GM12878 (cell line): ENCODE data around the gene SLC13A3. TPM values are rescaled to one million over a fixed set of nuclear protein-coding genes. Genes with fewer than 3 reads are reported as not detected.

ENCODE experiments used
- ATAC-seq: fragments of 200-7000 bp; cut with Tn5 transposase; 3 replicates; pipeline ENCODE4 v1.9.1; 2020; ENCODE audit warnings: mild to moderate bottlenecking, moderate library complexity
- BruUV-seq: library from RNA; stranded (reverse); fragments of 400-500 nt; replicated peaks from 2 replicates; lab custom pipeline; 2021; lab: Mats Ljungman, UMichigan
- CTCF ChIA-PET: fragments of 300-600 bp; sonication (Branson Sonifier 250); formaldehyde crosslinking; extraction: SDS; loops from one replicate; lab custom pipeline; 2021; ENCODE audit warnings: inconsistent platforms; lab: Yijun Ruan, JAX
- POLR2A ChIA-PET: fragments of 350-600 bp; formaldehyde crosslinking; extraction: SDS; loops from one replicate; lab custom pipeline; 2021; ENCODE audit warnings: inconsistent platforms; lab: Charles Lee
- RAD21 ChIA-PET: fragments of 300-600 bp; sonication (Branson Sonifier 250); formaldehyde crosslinking; loops from one replicate; lab custom pipeline; 2023; ENCODE audit warnings: antibody characterized with exemption; ENCODE audit not compliant: unreplicated experiment; lab: Charles Lee
- SMC1A ChIA-PET: fragments of 300-600 bp; sonication (Branson Sonifier 250); formaldehyde crosslinking; loops from one replicate; lab custom pipeline; 2023; ENCODE audit not compliant: unreplicated experiment, uncharacterized antibody; lab: Charles Lee
- DNase-seq: peaks from one replicate; pipeline ENCODE4 v3.0.0-alpha.2; 2011; ENCODE audit warnings: low read depth, low spot score
- FAIRE-seq: peaks from 3 replicates; lab custom pipeline; 2011; peaks lifted over from hg19 to GRCh38; lab: Jason Lieb, UNC
- H2AFZ ChIP-seq: 2 replicates; pipeline ENCODE4 v1.6.0; 2011; ENCODE audit warnings: low read depth, low read length, control low read depth; ENCODE audit not compliant: control insufficient read depth
- H3K27ac ChIP-seq: 2 replicates; pipeline ENCODE4 v1.5.1; 2011; ENCODE audit warnings: control low read depth; ENCODE audit not compliant: control insufficient read depth, insufficient read depth
- H3K27me3 ChIP-seq, 2 experiments: replicated peaks in 1 of 2; 2 replicates each; pipeline versions ENCODE4 v1.6.0 to v1.6.1; 2011; ENCODE audit warnings: low read length in 1 of 2; ENCODE audit not compliant: control insufficient read depth in 2 of 2, insufficient read depth in 2 of 2
- H3K36me3 ChIP-seq, 2 experiments: 2 replicates each; pipeline ENCODE4 v1.5.1; 2011; ENCODE audit warnings: low read length in 1 of 2; ENCODE audit not compliant: control insufficient read depth in 2 of 2, insufficient read depth in 2 of 2
- H3K4me1 ChIP-seq: 2 replicates; pipeline ENCODE4 v1.6.1; 2011; ENCODE audit warnings: mild to moderate bottlenecking, low read length, moderate library complexity, mixed read lengths; ENCODE audit not compliant: control insufficient read depth, insufficient read depth
- H3K4me2 ChIP-seq: 2 replicates; pipeline ENCODE4 v1.6.0; 2011; ENCODE audit warnings: control low read depth; ENCODE audit not compliant: control insufficient read depth, insufficient read depth
- H3K4me3 ChIP-seq: fragments of 200-600 bp; sonication (generic); 2 replicates; pipeline ENCODE4 v1.5.1; 2016
- H3K79me2 ChIP-seq: 2 replicates; pipeline ENCODE4 v1.6.0; 2011; ENCODE audit warnings: low read length; ENCODE audit not compliant: control insufficient read depth, insufficient read depth
- H3K9ac ChIP-seq: 2 replicates; pipeline ENCODE4 v1.8.0; 2011; ENCODE audit warnings: low read length, control low read depth, mixed read lengths; ENCODE audit not compliant: control insufficient read depth, insufficient read depth
- H3K9me3 ChIP-seq: replicated peaks from 3 replicates; pipeline ENCODE4 v1.5.1; 2011; ENCODE audit warnings: mild to moderate bottlenecking, low read length; ENCODE audit not compliant: control insufficient read depth, insufficient read depth
- H4K20me1 ChIP-seq: 2 replicates; pipeline ENCODE4 v1.6.0; 2011; ENCODE audit not compliant: control insufficient read depth, insufficient read depth
- ASH2L ChIP-seq: fragments of 300-600, 200-600 bp; sonication (generic); IDR thresholded peaks from 2 replicates; pipeline ENCODE4 v1.6.1; 2017; ENCODE audit warnings: low read depth, mild to moderate bottlenecking, borderline replicate concordance
- E2F4 ChIP-seq: IDR thresholded peaks from 2 replicates; pipeline ENCODE4 v1.6.1; 2012; ENCODE audit warnings: low read depth, low read length, improper control_type of control experiment
- EP300 ChIP-seq, 2 experiments: fragments of 150-350 bp in 1 of 2; IDR thresholded peaks; 2 replicates each; pipeline ENCODE4 v1.6.1; 2011 to 2012; ENCODE audit warnings: low read depth in 2 of 2, low read length in 2 of 2, borderline replicate concordance in 1 of 2, improper control_type of control experiment in 1 of 2, inconsistent platforms in 1 of 2; ENCODE audit not compliant: control insufficient read depth in 1 of 2
- EZH2 ChIP-seq: IDR thresholded peaks from 2 replicates; pipeline ENCODE4 v1.6.1; 2012; ENCODE audit warnings: low read depth, mild to moderate bottlenecking, control low read depth, inconsistent platforms, low read length, borderline replicate concordance; ENCODE audit not compliant: control insufficient read depth
- HDAC2 ChIP-seq: fragments of 200-600 bp; sonication (generic); IDR thresholded peaks from 2 replicates; pipeline ENCODE4 v1.6.1; 2017
- IKZF1 ChIP-seq: fragments of 450-650 bp; conservative IDR thresholded peaks from 2 replicates; pipeline ENCODE4 v1.6.1; 2017; ENCODE audit warnings: antibody characterized with exemption, mild to moderate bottlenecking
- IKZF2 ChIP-seq, 2 experiments: fragments of 450-650 bp; IDR thresholded peaks; 2 replicates each; pipeline ENCODE4 v1.6.1; 2017; ENCODE audit warnings: mild to moderate bottlenecking in 2 of 2, moderate library complexity in 2 of 2
- KAT2A ChIP-seq: conservative IDR thresholded peaks from 2 replicates; pipeline ENCODE4 v1.6.1; 2011; ENCODE audit warnings: low read depth, low read length; ENCODE audit not compliant: control insufficient read depth
- MTA2 ChIP-seq: fragments of 450-650 bp; IDR thresholded peaks from 2 replicates; pipeline ENCODE4 v1.6.1; 2016; ENCODE audit warnings: low read depth, mild to moderate bottlenecking, moderate library complexity
- MTA3 ChIP-seq: IDR thresholded peaks from 2 replicates; pipeline ENCODE4 v1.6.1; 2012; ENCODE audit warnings: low read length, inconsistent platforms, borderline replicate concordance
- RUNX3 ChIP-seq: IDR thresholded peaks from 2 replicates; pipeline ENCODE4 v1.6.1; 2012; ENCODE audit warnings: low read length, inconsistent platforms
- SRF ChIP-seq, 2 experiments: IDR thresholded peaks; 2 replicates each; pipeline ENCODE4 v1.6.1; 2011; ENCODE audit warnings: low read depth in 2 of 2, low read length in 2 of 2, mild to moderate bottlenecking in 1 of 2, moderate library complexity in 1 of 2
- YBX1 ChIP-seq: fragments of 450-650 bp; IDR thresholded peaks from 2 replicates; pipeline ENCODE4 v1.6.1; 2016; ENCODE audit warnings: antibody characterized with exemption
- ZNF687 ChIP-seq: fragments of 450-650 bp; IDR thresholded peaks from 2 replicates; pipeline ENCODE4 v1.6.1; 2017; ENCODE audit warnings: mild to moderate bottlenecking, moderate library complexity
- WGBS: methylation state at CpG from one replicate; pipeline ENCODE4 v1.1.6; 2016; ENCODE audit warnings: low lambda C conversion rate; ENCODE audit not compliant: insufficient replicate concordance, insufficient coverage; ENCODE audit errors: missing lambda C conversion rate; 5-methylcytosine and 5-hydroxymethylcytosine counted together
- in situ Hi-C: fragments of 300-500 bp; cut with MboI; formaldehyde crosslinking; loops from 9 replicates; pipeline ENCODE4 v1.14.3; 2018; ENCODE audit warnings: mixed read lengths
- intact Hi-C: fragments of 100-400 bp; cut with micrococcal nuclease; formaldehyde crosslinking; loops from one replicate; pipeline ENCODE4 v1.14.2; 2022; ENCODE audit not compliant: unreplicated experiment
- polyA plus RNA-seq, 11 experiments: library from polyadenylated mRNA; depleted of rRNA in 4 of 11; unstranded in 6 of 11; stranded (reverse) in 5 of 11; fragments of >200 nt; fragmentation: Nextera tagmentation in 4 of 11; fragmentation: Illumina TruSeq in 1 of 11; extraction: Ambion mirVana in 4 of 11; extraction: Trizol in 1 of 11; gene quantifications; 1 replicate in 1 of 11; 2 replicates in 10 of 11; pipeline versions ENCODE4 v1.2.1 to v1.2.3, GENCODE V29; 2011 to 2016; ENCODE audit warnings: inconsistent platforms in 2 of 11, missing spikeins in 2 of 11, low read depth in 1 of 11
- total RNA-seq, 4 experiments: library from RNA; depleted of rRNA in 3 of 4; stranded (reverse); fragments of >200 nt in 3 of 4; fragmentation: Illumina TruSeq in 1 of 4; extraction: Trizol in 1 of 4; gene quantifications; 2 replicates each; pipeline versions ENCODE4 v1.2.1 to v1.2.3, GENCODE V29; 2013 to 2021
- TF ChIP-seq, protein P1 (sequence below): fragments of 450-650 bp; IDR thresholded peaks from 2 replicates; pipeline ENCODE4 v1.6.1; 2017; ENCODE audit warnings: borderline replicate concordance

Gene SLC13A3
- total and polyA plus RNA-seq, 10 of the 15 experiments (the other 5 are each of a cell fraction or from before 2014, with no cell fraction given), result 0.03 to 0.76 (median 0.07) TPM; not detected in 4

DNA sequence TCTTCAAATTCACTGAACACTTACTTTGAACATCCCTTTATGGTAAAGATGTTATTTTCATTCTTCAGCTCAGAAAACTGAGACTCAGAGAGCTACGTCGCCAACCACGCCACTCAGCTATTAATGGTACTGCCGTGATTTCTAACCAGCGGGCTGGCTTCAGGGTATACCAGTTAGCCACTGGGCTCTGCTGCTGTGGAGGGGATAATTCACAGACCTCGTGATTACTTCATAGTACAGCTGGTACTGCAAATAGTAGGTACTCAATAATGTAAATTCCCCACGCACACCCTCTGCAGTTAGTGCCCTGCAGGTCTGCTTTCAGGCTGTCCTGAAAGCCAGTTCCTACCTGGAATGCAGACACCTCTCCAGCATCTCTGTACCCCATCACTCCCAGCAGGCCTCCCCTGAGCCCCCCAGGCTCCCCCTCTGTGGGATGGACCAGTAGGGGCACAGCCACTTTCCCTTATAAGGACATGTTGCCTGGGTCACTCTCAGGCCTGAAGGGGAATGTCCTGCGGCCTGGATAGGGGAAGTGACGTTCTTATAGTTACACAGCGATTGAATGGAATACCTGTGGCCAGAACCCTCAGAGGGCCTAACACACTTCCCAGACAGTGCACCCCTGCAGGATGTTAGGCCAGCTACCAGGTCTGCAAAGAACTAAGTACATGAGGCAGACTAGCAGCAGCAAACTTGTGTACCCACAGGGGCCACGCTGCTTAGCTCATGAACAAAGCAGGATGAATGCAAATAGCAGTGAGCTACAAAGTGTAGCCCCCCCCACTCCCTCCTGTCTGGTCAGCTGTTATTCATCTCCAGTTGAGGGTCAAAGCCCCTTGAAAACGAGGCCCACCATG lies 99.5 kb downstream of the SLC13A3 start:
- no peaks in the 10 kb centered on the region for H4K20me1 ChIP-seq
- FAIRE-seq (peak; percentile 35), DNase-seq (no peak), ATAC-seq (peak; percentile 83)
- intact Hi-C loops, result no loop called here
- 0 out of 2 replicates have a peak overlapping the region, but pooled peaks have one; percentile 24 for H3K4me2 ChIP-seq
- ChIA-PET CTCF (interaction anchor here (0.6 to 4.3 kb wide), 11 partner anchors 10 to 135 kb away, joined by 3 to 43 read pairs (median 3); no protein-coding TSS in a partner anchor), RAD21 (interaction anchor here (0.8 to 2.3 kb wide), 6 partner anchors 9 to 132 kb away, joined by 3 to 8 read pairs (median 4); no protein-coding TSS in a partner anchor), SMC1A (interaction anchor here (0.7 to 4.3 kb wide), 7 partner anchors 13 to 954 kb away, joined by 3 to 19 read pairs (median 3); no protein-coding TSS in a partner anchor), POLR2A (interaction anchor here (0.6 to 2.2 kb wide), 5 partner anchors 11 to 917 kb away, joined by 3 to 9 read pairs (median 4); no protein-coding TSS in a partner anchor)
- no peaks in the 10 kb centered on the region for H3K36me3 ChIP-seq
- no peaks in the 10 kb centered on the region for H3K79me2 ChIP-seq
- H3K4me1 ChIP-seq, result peaks cover 71% of the 10 kb centered on the region
- 59% methylated on average over 12 of the region's 12 CpGs for WGBS
- BruUV-seq, result TSS peak; percentile 76
- in situ Hi-C loops, result loop anchor here (10.0 kb wide), 1 partner anchor 133 kb away; the partner anchor contains the start of gene TP53RK
- peak overlapping the region; percentile 76 for H3K27ac ChIP-seq
- H3K9ac ChIP-seq, result peak overlapping the region; percentile 27
- no peak overlapping the region; the same call in 1 of the 2 replicates for H3K4me3 ChIP-seq
- H2AFZ ChIP-seq, result peak overlapping the region; percentile 30; the same call in 1 of the 2 replicates
- no peaks in the 10 kb centered on the region for H3K9me3 ChIP-seq
- H3K27me3 ChIP-seq, result no peaks in the 10 kb centered on the region
- TF ChIP-seq ASH2L (no peak), IKZF2 (IDR thresholded peaks at IDR 0.05) (no peak; a peak in 1 of 4 replicates), MTA3 (0 out of 2 replicates have a peak, but pooled peaks have one; percentile 32), E2F4 (no peak), YBX1 (no peak), HDAC2 (no peak), SRF (IDR thresholded peaks at IDR 0.05; ENCODE audit: low read depth in 2 of 2, low read length in 2 of 2) (peak; percentile 80 to 97), RUNX3 (peak; percentile 50; the same call in 1 of the 2 replicates), ZNF687 (peak; percentile 49; the same call in 1 of the 2 replicates), MTA2 (no peak), IKZF1 (peak; percentile 51), EP300 (IDR thresholded peaks at IDR 0.05; ENCODE audit: borderline replicate concordance in 1 of 2, control insufficient read depth in 1 of 2, low read depth in 2 of 2, low read length in 2 of 2) (peak in 1 of 2 experiments; percentile 34; a peak in 1 of 4 replicates), KAT2A (no peak), EZH2 (no peak)
- TF ChIP-seq, protein P1, sequence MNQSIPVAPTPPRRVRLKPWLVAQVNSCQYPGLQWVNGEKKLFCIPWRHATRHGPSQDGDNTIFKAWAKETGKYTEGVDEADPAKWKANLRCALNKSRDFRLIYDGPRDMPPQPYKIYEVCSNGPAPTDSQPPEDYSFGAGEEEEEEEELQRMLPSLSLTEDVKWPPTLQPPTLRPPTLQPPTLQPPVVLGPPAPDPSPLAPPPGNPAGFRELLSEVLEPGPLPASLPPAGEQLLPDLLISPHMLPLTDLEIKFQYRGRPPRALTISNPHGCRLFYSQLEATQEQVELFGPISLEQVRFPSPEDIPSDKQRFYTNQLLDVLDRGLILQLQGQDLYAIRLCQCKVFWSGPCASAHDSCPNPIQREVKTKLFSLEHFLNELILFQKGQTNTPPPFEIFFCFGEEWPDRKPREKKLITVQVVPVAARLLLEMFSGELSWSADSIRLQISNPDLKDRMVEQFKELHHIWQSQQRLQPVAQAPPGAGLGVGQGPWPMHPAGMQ, result no peak
